ENCODE data around the gene CXCL1.
A peak's percentile ranks its signal among the peaks of the same experiment; 100 is the strongest.

Gene CXCL1

GRCh38 chr4:73911746-73912145 lies 42.6 kb downstream of the CXCL1 start:
- no peak for TF ChIP-seq CTCF (conservative IDR thresholded peaks at IDR 0.05)
- no peak overlapping the region for H3K27ac ChIP-seq

DNA sequence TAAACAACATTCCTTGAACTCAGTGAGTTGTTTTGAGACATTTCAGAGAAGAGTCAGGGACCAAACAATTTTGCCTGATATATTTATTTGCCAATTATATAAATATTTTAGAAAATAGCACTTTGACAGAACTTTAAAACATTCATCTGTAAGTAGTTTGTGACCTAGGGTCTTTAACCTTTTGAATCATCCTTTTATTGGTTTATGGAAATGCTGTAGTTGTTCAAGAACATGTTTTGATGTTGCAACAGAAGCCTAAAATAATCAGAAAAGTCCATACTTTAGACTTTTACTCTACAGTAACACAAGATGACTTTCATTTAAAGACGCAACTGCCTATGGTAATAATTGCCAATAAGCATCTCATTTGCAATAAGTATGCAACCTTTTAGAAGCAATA lies 43.0 kb downstream of the CXCL1 start:
- no peak overlapping the region for H3K27ac ChIP-seq
- TF ChIP-seq CTCF (conservative IDR thresholded peaks at IDR 0.05), result no peak

- no peak for TF ChIP-seq CTCF (conservative IDR thresholded peaks at IDR 0.05)
- H3K27ac ChIP-seq, result no peak overlapping the region
Observed at GRCh38 chr4:73914071-73914470, 44.9 kb downstream of the CXCL1 start.

- H3K27ac ChIP-seq, result peak overlapping the region; percentile 63; the same call in 1 of the 2 replicates
- TF ChIP-seq CTCF (conservative IDR thresholded peaks at IDR 0.05), result no peak
Observed at GRCh38 chr4:73916172-73916925, 47.2 kb downstream of the CXCL1 start.

DNA sequence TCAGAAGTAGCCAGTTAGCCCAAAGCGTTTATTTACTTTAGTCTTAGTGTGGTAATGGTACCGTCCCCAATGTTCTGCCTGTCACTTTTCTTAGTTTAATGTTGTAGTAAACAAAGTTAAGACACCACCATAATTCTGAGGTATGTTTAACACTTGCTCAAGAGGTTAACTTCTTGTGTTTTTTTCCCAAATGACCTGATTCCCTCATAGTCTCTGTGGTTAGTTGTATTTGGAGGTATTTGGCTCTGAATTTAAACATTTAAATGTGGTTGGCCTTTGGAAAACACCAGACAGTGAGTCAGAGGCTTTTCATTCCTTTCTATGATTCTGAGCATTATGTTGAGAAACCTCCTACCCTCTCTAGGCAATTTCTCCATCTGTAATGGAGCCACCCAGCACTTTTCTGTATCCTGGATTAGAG lies 47.9 kb downstream of the CXCL1 start:
- peak overlapping the region; percentile 63 for H3K27ac ChIP-seq
- TF ChIP-seq CTCF (conservative IDR thresholded peaks at IDR 0.05), result no peak

- TF ChIP-seq CTCF (conservative IDR thresholded peaks at IDR 0.05), result no peak
Observed at GRCh38 chr4:73918058-73918457, 48.9 kb downstream of the CXCL1 start.

DNA sequence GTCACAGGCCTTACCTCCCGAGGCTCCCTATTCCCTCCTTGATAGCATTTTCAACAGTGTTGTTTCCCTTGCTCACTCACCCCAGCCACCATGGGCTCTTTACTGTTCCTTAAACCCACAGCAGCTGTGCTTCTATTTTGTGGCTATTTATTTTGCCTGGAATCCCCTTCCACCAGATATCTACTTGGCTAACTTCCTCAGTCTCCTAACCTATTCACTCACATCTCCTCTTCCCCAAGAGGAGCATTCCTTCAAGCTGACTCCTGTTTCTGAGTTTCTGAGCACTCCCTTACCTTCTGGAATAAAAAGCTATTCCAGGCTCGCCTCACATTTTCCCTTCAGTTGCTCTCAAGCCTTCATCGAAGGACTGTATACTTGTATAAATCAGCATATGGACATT lies 50.5 kb downstream of the CXCL1 start:
- no peak overlapping the region; the same call in 1 of the 2 replicates for H3K27ac ChIP-seq
- TF ChIP-seq CTCF (conservative IDR thresholded peaks at IDR 0.05), result no peak

More at GRCh38 chr4:73918058-73918457, 48.9 kb downstream of the CXCL1 start:
- H3K27ac ChIP-seq, result peak overlapping the region; percentile 63
